HTR-8/SVneo (cell line): ENCODE data around the gene CAMK1D.

Source experiments
- DNase-seq: peaks from one replicate; pipeline ENCODE4 v3.0.0; 2011; ENCODE audit warnings: low spot score, mixed read lengths; ENCODE audit not compliant: insufficient read length
- FAIRE-seq: peaks from 2 replicates; lab custom pipeline; 2011; peaks lifted over from hg19 to GRCh38; lab: Jason Lieb, UNC

CAMK1D gene

GRCh38 chr10:12659706-12660105 lies 310.4 kb downstream of the CAMK1D start:
- FAIRE-seq = no peak
- no peak for DNase-seq

GRCh38 chr10:12660812-12661211 lies 311.5 kb downstream of the CAMK1D start:
- no peak for FAIRE-seq
- DNase-seq = no peak

- DNase-seq = no peak
- FAIRE-seq = no peak
Measured at GRCh38 chr10:12661671-12662070, 312.3 kb downstream of the CAMK1D start.

GRCh38 chr10:12663863-12664262 lies 314.5 kb downstream of the CAMK1D start:
- FAIRE-seq (no peak), DNase-seq (no peak)

GRCh38 chr10:12665501-12665900 lies 316.2 kb downstream of the CAMK1D start:
- FAIRE-seq = no peak
- DNase-seq = no peak

- FAIRE-seq = no peak
Measured at GRCh38 chr10:12667052-12667451, 317.7 kb downstream of the CAMK1D start.

GRCh38 chr10:12668634-12669033 lies 319.3 kb downstream of the CAMK1D start:
- DNase-seq (no peak), FAIRE-seq (no peak)

More at GRCh38 chr10:12667052-12667451, 317.7 kb downstream of the CAMK1D start:
- no peak for DNase-seq

GRCh38 chr10:12670004-12670403 lies 320.7 kb downstream of the CAMK1D start:
- no peak for FAIRE-seq
- DNase-seq = no peak

GRCh38 chr10:12675186-12675585 lies 325.8 kb downstream of the CAMK1D start:
- DNase-seq = no peak
- FAIRE-seq = no peak

GRCh38 chr10:12679636-12680035 lies 330.3 kb downstream of the CAMK1D start:
- DNase-seq (no peak), FAIRE-seq (no peak)

GRCh38 chr10:12681252-12681651 lies 331.9 kb downstream of the CAMK1D start:
- DNase-seq = no peak
- FAIRE-seq = no peak

- FAIRE-seq (no peak), DNase-seq (no peak)
Measured at GRCh38 chr10:12684784-12685183, 335.4 kb downstream of the CAMK1D start.

- DNase-seq = no peak
- FAIRE-seq = no peak
Measured at GRCh38 chr10:12685261-12686058, 336.1 kb downstream of the CAMK1D start.

GRCh38 chr10:12687996-12688395 lies 338.6 kb downstream of the CAMK1D start:
- DNase-seq (no peak), FAIRE-seq (no peak)

GRCh38 chr10:12689893-12690292 lies 340.5 kb downstream of the CAMK1D start:
- no peak for DNase-seq
- FAIRE-seq = no peak

GRCh38 chr10:12690525-12691126 lies 341.3 kb downstream of the CAMK1D start:
- no peak for FAIRE-seq
- no peak for DNase-seq

GRCh38 chr10:12691596-12691995 lies 342.2 kb downstream of the CAMK1D start:
- FAIRE-seq = no peak

GRCh38 chr10:12697764-12698163 lies 348.4 kb downstream of the CAMK1D start:
- FAIRE-seq = no peak
- DNase-seq = no peak

More at GRCh38 chr10:12691596-12691995, 342.2 kb downstream of the CAMK1D start:
- no peak for DNase-seq

- FAIRE-seq = no peak
- no peak for DNase-seq
Measured at GRCh38 chr10:12699258-12699700, 349.9 kb downstream of the CAMK1D start.

- no peak for FAIRE-seq
- DNase-seq = no peak
Measured at GRCh38 chr10:12699781-12700556, 350.6 kb downstream of the CAMK1D start.

GRCh38 chr10:12700557-12700874 lies 351.2 kb downstream of the CAMK1D start:
- FAIRE-seq = no peak
- no peak for DNase-seq
